Stimulated activated CD4-positive, alpha-beta T cell treated with anti-CD3 and anti-CD28 coated beads, Interleukin-4, amount 100 ng/mL, for 24 hours (primary cell): Measurements from ENCODE around the gene TMEM151B.

Experiments used
- DNase-seq: peaks from one replicate; pipeline ENCODE4 v3.0.0-alpha.2; 2020

TMEM151B gene

GRCh38 chr6:44233567-44234100 is 36.6 kb upstream of the TMEM151B start:
- DNase-seq = no peak

- DNase-seq = no peak
Observed at GRCh38 chr6:44234101-44235025, 35.9 kb upstream of the TMEM151B start.

- no peak for DNase-seq
Observed at GRCh38 chr6:44235269-44235668, 35.0 kb upstream of the TMEM151B start.

- no peak for DNase-seq
Observed at GRCh38 chr6:44235891-44236516, 34.2 kb upstream of the TMEM151B start.

- peak; percentile 72 for DNase-seq
Observed at GRCh38 chr6:44237021-44237812, 33.0 kb upstream of the TMEM151B start.

- DNase-seq = peak; percentile 80
Observed at GRCh38 chr6:44237813-44238433, 32.3 kb upstream of the TMEM151B start.

GRCh38 chr6:44238687-44239350 is 31.4 kb upstream of the TMEM151B start:
- DNase-seq = no peak

GRCh38 chr6:44243345-44243744 is 26.9 kb upstream of the TMEM151B start:
- DNase-seq = no peak

GRCh38 chr6:44245391-44245911 is 24.8 kb upstream of the TMEM151B start:
- DNase-seq = no peak

- DNase-seq = peak; percentile 88
Observed at GRCh38 chr6:44245912-44246662, 24.2 kb upstream of the TMEM151B start.

GRCh38 chr6:44246663-44247337 is 23.4 kb upstream of the TMEM151B start, which contains the start of gene HSP90AB1:
HSP90AB1 (plus strand) TSS chr6:44247101; CDS start chr6:44248630, 1,529 bp downstream.
- DNase-seq = peak; percentile 98

GRCh38 chr6:44247338-44248302 is 22.6 kb upstream of the TMEM151B start:
- peak; percentile 92 for DNase-seq

- DNase-seq = no peak
Observed at GRCh38 chr6:44248579-44248978, 21.7 kb upstream of the TMEM151B start.

- DNase-seq = no peak
Observed at GRCh38 chr6:44249082-44249748, 21.0 kb upstream of the TMEM151B start.

GRCh38 chr6:44250067-44250717 is 20.1 kb upstream of the TMEM151B start:
- no peak for DNase-seq

- DNase-seq = no peak
Observed at GRCh38 chr6:44250718-44251123, 19.5 kb upstream of the TMEM151B start.

- DNase-seq = no peak
Observed at GRCh38 chr6:44251576-44252524, 18.4 kb upstream of the TMEM151B start.
